Measurements from ENCODE around the gene SPEN.

Gene SPEN

GRCh38 chr1:15942661-15943327 lies 95.3 kb downstream of the SPEN start:
- Histone ChIP-seq H2AFZ (ENCODE audit: low read length) (no peak overlapping the region), H3K36me3 (replicated peaks; ENCODE audit: insufficient read depth, low read length) (no peaks in the 10 kb centered on the region), H3K9ac (ENCODE audit: low read length) (no peak overlapping the region), H3K9me2 (replicated peaks; ENCODE audit: insufficient read depth, low read length) (no peaks in the 10 kb centered on the region), H3K4me3 (ENCODE audit: low read length) (no peak overlapping the region), H3F3A (ENCODE audit: insufficient read depth, low read length) (no peaks in the 10 kb centered on the region), H3K4me1 (ENCODE audit: low read length) (no peaks in the 10 kb centered on the region), H3K27me3 (replicated peaks; ENCODE audit: insufficient read depth, low read length) (no peaks in the 10 kb centered on the region), H3K79me2 (ENCODE audit: low read length) (no peaks in the 10 kb centered on the region), H3K27ac (ENCODE audit: low read length) (no peak overlapping the region), H4K20me1 (ENCODE audit: insufficient read depth, low read length) (no peaks in the 10 kb centered on the region), H3K4me2 (ENCODE audit: low read depth, low read length) (no peak overlapping the region), H3K9me3 (replicated peaks; ENCODE audit: insufficient read depth, low read length) (no peaks in the 10 kb centered on the region)
- no peak for DNase-seq
- TF ChIP-seq EZH2phosphoT487 (IDR thresholded peaks at IDR 0.05; ENCODE audit: low read length), result no peak
- no peak for TF ChIP-seq CTCF (IDR thresholded peaks at IDR 0.05; ENCODE audit: low read length)
- TF ChIP-seq EZH2 (optimal IDR thresholded peaks at IDR 0.05; ENCODE audit: low read depth, low read length), result no peak

- Histone ChIP-seq H3K9me3 (replicated peaks; ENCODE audit: insufficient read depth, low read length) (no peaks in the 10 kb centered on the region), H3K27ac (ENCODE audit: low read length) (no peak overlapping the region), H3K4me2 (ENCODE audit: low read depth, low read length) (no peak overlapping the region), H3K4me3 (ENCODE audit: low read length) (no peak overlapping the region), H4K20me1 (ENCODE audit: insufficient read depth, low read length) (no peaks in the 10 kb centered on the region), H3K9ac (ENCODE audit: low read length) (no peak overlapping the region), H3K79me2 (ENCODE audit: low read length) (no peaks in the 10 kb centered on the region), H3F3A (ENCODE audit: insufficient read depth, low read length) (no peaks in the 10 kb centered on the region), H3K36me3 (replicated peaks; ENCODE audit: insufficient read depth, low read length) (no peaks in the 10 kb centered on the region), H3K9me2 (replicated peaks; ENCODE audit: insufficient read depth, low read length) (no peaks in the 10 kb centered on the region), H2AFZ (ENCODE audit: low read length) (no peak overlapping the region), H3K27me3 (replicated peaks; ENCODE audit: insufficient read depth, low read length) (no peaks in the 10 kb centered on the region), H3K4me1 (ENCODE audit: low read length) (no peaks in the 10 kb centered on the region)
- TF ChIP-seq CTCF (IDR thresholded peaks at IDR 0.05; ENCODE audit: low read length) (no peak), EZH2 (optimal IDR thresholded peaks at IDR 0.05; ENCODE audit: low read depth, low read length) (no peak), EZH2phosphoT487 (IDR thresholded peaks at IDR 0.05; ENCODE audit: low read length) (no peak)
- DNase-seq, result no peak
Measured at GRCh38 chr1:15943328-15943991, 96.0 kb downstream of the SPEN start.

GRCh38 chr1:15943992-15944307 lies 96.4 kb downstream of the SPEN start:
- H3K9me2 ChIP-seq (replicated peaks; ENCODE audit: insufficient read depth, low read length), result no peaks in the 10 kb centered on the region
- DNase-seq, result no peak
- H3K36me3 ChIP-seq (replicated peaks; ENCODE audit: insufficient read depth, low read length), result no peaks in the 10 kb centered on the region
- H3K79me2 ChIP-seq (ENCODE audit: low read length), result no peaks in the 10 kb centered on the region; the same call in 1 of the 2 replicates
- no peak overlapping the region for H3K4me2 ChIP-seq (ENCODE audit: low read depth, low read length)
- no peak overlapping the region for H2AFZ ChIP-seq (ENCODE audit: low read length)
- no peaks in the 10 kb centered on the region for H3K9me3 ChIP-seq (replicated peaks; ENCODE audit: insufficient read depth, low read length)
- H3K27me3 ChIP-seq (replicated peaks; ENCODE audit: insufficient read depth, low read length), result no peaks in the 10 kb centered on the region
- H3K4me3 ChIP-seq (ENCODE audit: low read length), result no peak overlapping the region
- no peaks in the 10 kb centered on the region for H4K20me1 ChIP-seq (ENCODE audit: insufficient read depth, low read length)
- TF ChIP-seq EZH2phosphoT487 (IDR thresholded peaks at IDR 0.05; ENCODE audit: low read length), result no peak
- TF ChIP-seq EZH2 (optimal IDR thresholded peaks at IDR 0.05; ENCODE audit: low read depth, low read length), result no peak
- TF ChIP-seq CTCF (IDR thresholded peaks at IDR 0.05; ENCODE audit: low read length), result no peak
- no peaks in the 10 kb centered on the region for H3F3A ChIP-seq (ENCODE audit: insufficient read depth, low read length)
- no peak overlapping the region for H3K9ac ChIP-seq (ENCODE audit: low read length)
- H3K4me1 ChIP-seq (ENCODE audit: low read length), result no peaks in the 10 kb centered on the region
- no peak overlapping the region for H3K27ac ChIP-seq (ENCODE audit: low read length)

Measured in MM.1S (cell line).